ENCODE results near the gene ZNF736.

DNA sequence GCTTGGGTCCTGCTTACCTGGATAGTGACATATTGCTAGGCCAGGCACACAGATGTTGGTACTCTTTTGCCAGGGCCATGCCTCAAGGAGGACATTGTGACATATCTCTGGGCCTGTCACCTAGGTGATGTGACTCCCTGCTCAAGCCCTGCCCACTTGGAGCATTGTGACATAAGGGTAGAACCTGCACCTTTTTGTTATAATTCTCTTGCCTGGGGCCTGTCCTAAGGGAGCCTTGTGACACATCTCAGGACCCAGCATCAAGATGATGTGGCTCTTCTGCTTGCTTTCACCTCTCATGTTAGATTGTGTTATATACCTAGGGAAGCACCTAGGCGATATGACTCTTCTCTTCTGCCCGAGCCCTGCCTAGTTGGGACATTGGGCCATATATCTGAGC is 57.4 kb downstream of the ZNF736 start:
- TF ChIP-seq CTCF (IDR thresholded peaks at IDR 0.05) = no peak
- TF ChIP-seq POLR2AphosphoS5 (IDR thresholded peaks at IDR 0.05; ENCODE audit: insufficient read depth in 1 of 2, low read depth in 1 of 2) = no peak

All from vagina (tissue), 2 donors.